Neutrophil (primary cell): ENCODE measurements around the gene EBF3.

Source experiments
- H3K27ac ChIP-seq: fragments of 200-600 bp; sonication (generic); 2 replicates; pipeline ENCODE4 v1.5.1; 2016; ENCODE audit warnings: mild to moderate bottlenecking, moderate library complexity
- H3K27me3 ChIP-seq: fragments of 200-600 bp; sonication (generic); 2 replicates; pipeline ENCODE4 v1.6.0; 2016; ENCODE audit warnings: mild to moderate bottlenecking
- H3K36me3 ChIP-seq: fragments of 200-600 bp; sonication (generic); 2 replicates; pipeline ENCODE4 v1.5.1; 2017
- H3K4me1 ChIP-seq, 2 experiments: fragments of 200-600 bp in 1 of 2; sonication (generic) in 1 of 2; 1 replicate in 1 of 2; 2 replicates in 1 of 2; pipeline versions ENCODE4 v1.5.1 to v1.6.1; 2013 to 2016; ENCODE audit warnings: low read depth in 1 of 2, low read length in 1 of 2, mild to moderate bottlenecking in 1 of 2, moderate library complexity in 1 of 2; ENCODE audit not compliant: control insufficient read depth in 1 of 2, insufficient read depth in 1 of 2
- H3K4me3 ChIP-seq, 2 experiments: fragments of 200-600 bp in 1 of 2; sonication (generic) in 1 of 2; 1 replicate in 1 of 2; 2 replicates in 1 of 2; pipeline ENCODE4 v1.5.1; 2013 to 2016; ENCODE audit warnings: low read depth in 1 of 2, low read length in 1 of 2, mild to moderate bottlenecking in 1 of 2, moderate library complexity in 1 of 2
- H3K9me3 ChIP-seq: fragments of 200-600 bp; sonication (generic); 2 replicates; pipeline ENCODE4 v1.5.1; 2016
- TF ChIP-seq, protein P1 (sequence below): fragments of 200-600 bp; sonication (generic); IDR thresholded peaks from 2 replicates; pipeline ENCODE4 v1.5.1; 2016; ENCODE audit warnings: antibody characterized with exemption

EBF3 gene

DNA sequence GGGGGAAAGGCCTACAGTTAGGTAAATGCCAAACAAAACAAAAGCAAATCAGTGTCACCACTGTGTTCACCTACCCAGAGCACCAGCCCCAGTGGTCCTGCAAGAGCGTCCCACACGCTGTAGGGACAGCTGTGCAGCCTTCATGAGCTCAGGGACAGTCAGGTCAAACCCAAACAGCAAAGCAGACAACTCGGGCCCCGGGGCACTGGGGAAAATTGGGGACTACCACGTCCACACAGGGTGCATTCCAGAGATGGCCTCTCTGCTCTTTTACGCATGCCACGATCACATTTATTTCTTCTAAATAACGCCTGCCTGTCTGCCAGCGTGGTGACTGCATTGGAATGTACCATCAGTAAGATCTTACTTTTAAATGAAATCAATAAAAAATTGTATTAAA is 21.7 kb downstream of the EBF3 start:
- H3K9me3 ChIP-seq: no peaks in the 10 kb centered on the region
- no peaks in the 10 kb centered on the region for H3K36me3 ChIP-seq
- H3K4me1 ChIP-seq: no peaks in the 10 kb centered on the region
- TF ChIP-seq, protein P1, sequence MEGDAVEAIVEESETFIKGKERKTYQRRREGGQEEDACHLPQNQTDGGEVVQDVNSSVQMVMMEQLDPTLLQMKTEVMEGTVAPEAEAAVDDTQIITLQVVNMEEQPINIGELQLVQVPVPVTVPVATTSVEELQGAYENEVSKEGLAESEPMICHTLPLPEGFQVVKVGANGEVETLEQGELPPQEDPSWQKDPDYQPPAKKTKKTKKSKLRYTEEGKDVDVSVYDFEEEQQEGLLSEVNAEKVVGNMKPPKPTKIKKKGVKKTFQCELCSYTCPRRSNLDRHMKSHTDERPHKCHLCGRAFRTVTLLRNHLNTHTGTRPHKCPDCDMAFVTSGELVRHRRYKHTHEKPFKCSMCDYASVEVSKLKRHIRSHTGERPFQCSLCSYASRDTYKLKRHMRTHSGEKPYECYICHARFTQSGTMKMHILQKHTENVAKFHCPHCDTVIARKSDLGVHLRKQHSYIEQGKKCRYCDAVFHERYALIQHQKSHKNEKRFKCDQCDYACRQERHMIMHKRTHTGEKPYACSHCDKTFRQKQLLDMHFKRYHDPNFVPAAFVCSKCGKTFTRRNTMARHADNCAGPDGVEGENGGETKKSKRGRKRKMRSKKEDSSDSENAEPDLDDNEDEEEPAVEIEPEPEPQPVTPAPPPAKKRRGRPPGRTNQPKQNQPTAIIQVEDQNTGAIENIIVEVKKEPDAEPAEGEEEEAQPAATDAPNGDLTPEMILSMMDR: no peak
- no peak overlapping the region for H3K27ac ChIP-seq
- peaks cover 21% of the 10 kb centered on the region for H3K27me3 ChIP-seq
- no peak overlapping the region for H3K4me3 ChIP-seq

DNA sequence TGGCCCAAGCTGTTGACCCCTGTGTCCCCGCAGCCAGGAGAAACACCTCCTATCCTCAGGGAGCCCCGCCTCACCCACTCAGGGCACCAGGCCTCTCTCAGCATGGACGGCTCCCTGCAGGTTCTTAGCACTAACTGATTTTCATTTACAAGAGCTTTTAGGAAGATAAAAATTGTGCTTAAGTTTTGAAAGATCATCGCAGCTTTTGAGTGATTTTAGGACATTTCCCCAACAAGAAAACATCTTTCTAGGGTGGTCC is 22.1 kb downstream of the EBF3 start:
- Histone ChIP-seq H3K27me3 (peaks cover 21% of the 10 kb centered on the region), H3K27ac (no peak overlapping the region), H3K4me3 (no peak overlapping the region), H3K9me3 (no peaks in the 10 kb centered on the region), H3K36me3 (no peaks in the 10 kb centered on the region), H3K4me1 (no peaks in the 10 kb centered on the region)
- TF ChIP-seq, protein P1: no peak

DNA sequence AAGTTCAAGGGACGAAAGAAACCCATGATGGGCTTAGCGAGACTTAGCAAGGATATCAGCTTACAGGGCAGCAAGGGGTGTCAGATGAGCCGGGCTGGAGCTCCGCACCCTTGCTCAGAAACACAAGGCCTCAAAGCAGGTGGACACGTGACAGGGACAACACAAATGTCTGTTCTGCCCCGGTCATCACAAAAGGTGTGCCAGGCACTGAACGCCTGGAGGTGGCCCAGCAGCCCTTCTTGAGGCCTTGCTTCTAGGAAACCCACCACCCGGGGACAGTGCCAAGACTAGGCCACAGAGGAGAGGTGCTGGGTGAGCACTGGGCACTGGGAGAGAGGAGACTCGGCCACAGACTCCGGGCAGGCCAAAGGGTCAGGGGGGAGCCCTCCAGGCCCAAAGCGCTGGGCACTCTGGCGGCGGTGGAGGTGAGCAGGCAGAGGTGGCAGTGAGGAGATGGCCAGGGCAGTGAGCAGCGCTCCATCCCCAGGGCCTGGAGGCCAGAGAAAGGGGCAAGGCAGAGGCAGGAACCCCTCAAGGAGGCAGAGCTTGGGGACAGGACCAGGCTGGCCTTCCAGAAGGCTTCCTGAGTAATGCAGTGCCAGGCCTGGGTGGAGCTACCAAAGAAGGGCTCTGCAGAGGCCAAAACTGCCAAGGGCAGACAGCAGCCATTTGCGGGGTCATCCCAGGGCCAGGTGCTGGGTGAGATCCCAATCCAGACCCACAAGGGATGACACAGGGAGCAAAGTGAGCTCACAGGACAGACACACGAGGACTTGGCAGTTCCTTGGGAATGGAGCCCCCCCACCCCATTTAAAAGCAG is 22.7 kb downstream of the EBF3 start:
- TF ChIP-seq, protein P1: no peak
- no peaks in the 10 kb centered on the region for H3K4me1 ChIP-seq
- H3K9me3 ChIP-seq: no peaks in the 10 kb centered on the region
- H3K27ac ChIP-seq: no peak overlapping the region
- H3K36me3 ChIP-seq: no peaks in the 10 kb centered on the region
- H3K27me3 ChIP-seq: peaks cover 19% of the 10 kb centered on the region
- no peak overlapping the region for H3K4me3 ChIP-seq

DNA sequence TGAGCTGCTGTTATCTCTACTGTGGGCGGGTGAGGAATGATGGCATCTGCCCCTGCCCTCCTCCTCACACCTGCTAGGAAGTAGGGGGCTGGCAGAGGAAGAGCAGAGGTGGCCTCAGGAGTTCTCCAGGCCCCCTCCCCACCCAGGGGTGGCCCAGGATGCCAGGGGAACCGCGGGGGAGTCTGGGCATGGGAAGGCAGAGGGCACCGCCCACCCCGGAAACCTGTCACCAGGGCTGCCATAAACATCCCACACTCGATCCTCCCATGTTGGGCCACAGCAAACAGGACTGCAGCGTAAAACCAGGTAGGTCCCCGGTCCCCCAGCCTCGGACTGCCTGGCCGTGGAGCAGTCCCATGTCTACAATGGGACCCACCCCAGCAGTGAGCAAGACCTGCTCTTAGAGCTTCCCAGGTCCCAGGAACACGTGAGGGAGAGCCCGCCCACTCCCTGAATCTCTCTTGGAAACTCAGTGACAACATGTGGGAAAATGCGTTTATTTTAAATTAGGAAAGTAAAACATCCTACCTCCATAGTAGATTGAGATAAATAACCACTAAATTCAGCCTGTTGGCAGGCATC is 23.4 kb downstream of the EBF3 start:
- no peaks in the 10 kb centered on the region for H3K36me3 ChIP-seq
- H3K27me3 ChIP-seq: peaks cover 15% of the 10 kb centered on the region
- H3K9me3 ChIP-seq: no peaks in the 10 kb centered on the region
- no peak overlapping the region for H3K4me3 ChIP-seq
- H3K27ac ChIP-seq: no peak overlapping the region
- TF ChIP-seq, protein P1: no peak
- no peaks in the 10 kb centered on the region for H3K4me1 ChIP-seq

DNA sequence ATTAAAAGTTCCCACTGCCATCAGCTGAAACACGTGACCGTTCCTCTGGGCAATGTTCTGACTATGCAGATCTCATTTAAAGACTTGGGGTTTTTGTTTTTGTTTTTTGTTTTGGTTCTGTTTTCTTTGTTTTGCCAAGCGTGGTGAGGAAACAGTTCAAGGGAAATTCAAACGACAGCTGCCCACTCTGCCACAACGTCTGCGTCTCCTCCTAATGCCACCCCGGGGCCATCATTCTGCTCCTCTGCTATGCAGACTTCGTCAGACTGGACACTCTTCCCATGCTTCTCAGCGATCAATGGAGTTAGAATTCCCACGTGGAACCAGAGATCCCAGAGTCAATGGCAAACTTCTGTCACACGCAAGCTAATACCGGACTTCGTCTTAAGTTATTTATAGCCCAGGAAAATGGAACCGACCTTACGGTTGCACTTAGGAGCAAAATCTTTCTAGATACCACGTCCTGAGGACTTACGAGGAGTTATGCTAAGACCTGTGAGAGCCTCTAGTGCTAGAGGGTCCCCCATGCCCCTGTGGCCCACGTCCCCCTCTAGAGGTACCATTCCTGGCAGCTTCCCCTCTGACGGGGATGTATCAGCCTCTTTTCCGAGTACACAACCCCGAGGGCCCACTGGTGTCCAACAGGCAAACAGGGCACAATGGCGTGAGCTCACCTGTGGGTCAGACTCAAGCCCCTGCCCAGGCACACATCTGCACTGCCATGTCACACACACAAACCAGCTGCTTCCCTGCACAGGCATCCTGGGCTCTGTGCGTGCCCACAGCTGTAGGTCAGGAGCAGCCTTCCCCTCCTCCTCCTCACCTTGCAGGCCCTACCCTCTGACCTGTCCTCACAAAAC is 24.4 kb downstream of the EBF3 start:
- TF ChIP-seq, protein P1: no peak
- Histone ChIP-seq H3K4me1 (no peaks in the 10 kb centered on the region), H3K36me3 (no peaks in the 10 kb centered on the region), H3K27ac (no peak overlapping the region), H3K27me3 (peaks cover 7% of the 10 kb centered on the region), H3K4me3 (no peak overlapping the region), H3K9me3 (no peaks in the 10 kb centered on the region)
